ENCODE data around the gene EPN2.
"Not testable (repeated sequence)": the region's sequence is repeated elsewhere in the genome, so short reads cannot be mapped to it uniquely, and the experiment has no call there.

Gene EPN2

GRCh38 chr17:19348081-19348650 is 111.0 kb downstream of the EPN2 start:
- DNase-seq: no peak

- DNase-seq: no peak
Observed at GRCh38 chr17:19348806-19349205, 111.6 kb downstream of the EPN2 start.

GRCh38 chr17:19353401-19353800 is 116.2 kb downstream of the EPN2 start:
- not testable (repeated sequence) for DNase-seq

GRCh38 chr17:19354748-19355147 is 117.6 kb downstream of the EPN2 start:
- DNase-seq: no peak

- no peak for DNase-seq
Observed at GRCh38 chr17:19357351-19357750, 120.2 kb downstream of the EPN2 start.

- DNase-seq: no peak
Observed at GRCh38 chr17:19357761-19358160, 120.6 kb downstream of the EPN2 start.

GRCh38 chr17:19359151-19359550 is 122.0 kb downstream of the EPN2 start:
- no peak for DNase-seq

GRCh38 chr17:19359856-19360255 is 122.7 kb downstream of the EPN2 start:
- DNase-seq: no peak

- DNase-seq: no peak
Observed at GRCh38 chr17:19360772-19361171, 123.6 kb downstream of the EPN2 start.

- DNase-seq: no peak
Observed at GRCh38 chr17:19361326-19361725, 124.2 kb downstream of the EPN2 start.

GRCh38 chr17:19361944-19362276 is 124.7 kb downstream of the EPN2 start:
- DNase-seq: no peak

- peak; percentile 92 for DNase-seq
Observed at GRCh38 chr17:19362277-19363113, 125.3 kb downstream of the EPN2 start, which contains the start of gene B9D1. B9D1 (minus strand) TSS chr17:19362723; CDS start chr17:19362569, 154 bp downstream.

GRCh38 chr17:19363114-19363438 is 125.9 kb downstream of the EPN2 start:
- DNase-seq: no peak

GRCh38 chr17:19363460-19364035 is 126.4 kb downstream of the EPN2 start:
- DNase-seq: no peak

GRCh38 chr17:19364699-19365498 is 127.7 kb downstream of the EPN2 start:
- no peak for DNase-seq

- DNase-seq: no peak
Observed at GRCh38 chr17:19365499-19365817, 128.3 kb downstream of the EPN2 start.

- DNase-seq: no peak
Observed at GRCh38 chr17:19365833-19366636, 128.9 kb downstream of the EPN2 start.

- DNase-seq: no peak
Observed at GRCh38 chr17:19366637-19366972, 129.4 kb downstream of the EPN2 start.

GRCh38 chr17:19368229-19368628 is 131.1 kb downstream of the EPN2 start:
- DNase-seq: no peak

- no peak for DNase-seq
Observed at GRCh38 chr17:19369107-19369778, 132.1 kb downstream of the EPN2 start.

- DNase-seq: peak; percentile 11
Observed at GRCh38 chr17:19369846-19370492, 132.8 kb downstream of the EPN2 start.

GRCh38 chr17:19370493-19370960 is 133.4 kb downstream of the EPN2 start:
- no peak for DNase-seq

Data from T-helper 9 cell (primary cell).